ENCODE measurements around the gene STXBP5. TPM values are rescaled to one million over a fixed set of nuclear protein-coding genes. Genes with fewer than 3 reads are reported as not detected.

The STXBP5 gene
- total and polyA plus RNA-seq, 2 experiments from 2014 or later: 4.9 to 49.9 TPM

- H3K9me3 ChIP-seq (ENCODE audit: low read depth): no peaks in the 10 kb centered on the region
- no peaks in the 10 kb centered on the region for H3K27me3 ChIP-seq (replicated peaks; ENCODE audit: insufficient read depth)
- in situ Hi-C loops (cut with MboI): no loop called here
- no peaks in the 10 kb centered on the region for H4K20me1 ChIP-seq (ENCODE audit: insufficient read depth)
- H3K4me1 ChIP-seq (ENCODE audit: insufficient read depth): peaks cover 9% of the 10 kb centered on the region; the same call in 1 of the 2 replicates
- H2AFZ ChIP-seq: no peak overlapping the region
- H3K4me2 ChIP-seq (ENCODE audit: unreplicated experiment): no peak overlapping the region
- 98 to 100% methylated on average over 3 of the region's 3 CpGs for WGBS, 2 experiments (ENCODE audit: low coverage in 1 of 2, low lambda C conversion rate in 2 of 2, missing lambda C conversion rate in 2 of 2)
- no peak for DNase-seq
- no peaks in the 10 kb centered on the region for H3K79me2 ChIP-seq (ENCODE audit: insufficient read depth)
- no peaks in the 10 kb centered on the region for H3K36me3 ChIP-seq (ENCODE audit: low read depth)
- no peak overlapping the region for H3K27ac ChIP-seq
- no peak overlapping the region for H3K9ac ChIP-seq
- H3K4me3 ChIP-seq: no peak overlapping the region
- peaks cover 4% of the 10 kb centered on the region; the same call in 1 of the 2 replicates for H3F3A ChIP-seq (ENCODE audit: insufficient read depth)
- no peaks in the 10 kb centered on the region for H3K9me2 ChIP-seq (ENCODE audit: insufficient read depth)
- TF ChIP-seq EZH2phosphoT487 (IDR thresholded peaks at IDR 0.05; ENCODE audit: insufficient read depth, low read depth): no peak
- no peak for TF ChIP-seq EZH2 (IDR thresholded peaks at IDR 0.05; ENCODE audit: insufficient read depth, poor library complexity, severe bottlenecking)
These were observed 193.1 kb downstream of the STXBP5 start for GRCh38 chr6:147397306-147397705.

GRCh38 chr6:147400968-147401367 is 196.8 kb downstream of the STXBP5 start:
- H3K4me2 ChIP-seq (ENCODE audit: unreplicated experiment): no peak overlapping the region
- in situ Hi-C loops (cut with MboI): no loop called here
- DNase-seq: no peak

GRCh38 chr6:147401779-147402178 is 197.6 kb downstream of the STXBP5 start:
- TF ChIP-seq EZH2 (IDR thresholded peaks at IDR 0.05; ENCODE audit: insufficient read depth, poor library complexity, severe bottlenecking): no peak
- no peak for TF ChIP-seq EZH2phosphoT487 (IDR thresholded peaks at IDR 0.05; ENCODE audit: insufficient read depth, low read depth)
- Histone ChIP-seq H3K36me3 (ENCODE audit: low read depth) (no peaks in the 10 kb centered on the region), H3F3A (ENCODE audit: insufficient read depth) (peaks cover 4% of the 10 kb centered on the region; the same call in 1 of the 2 replicates), H3K4me3 (no peak overlapping the region), H3K27ac (no peak overlapping the region), H3K9me2 (ENCODE audit: insufficient read depth) (no peaks in the 10 kb centered on the region), H3K9ac (no peak overlapping the region), H3K4me2 (ENCODE audit: unreplicated experiment) (no peak overlapping the region), H3K4me1 (ENCODE audit: insufficient read depth) (no peaks in the 10 kb centered on the region), H3K9me3 (ENCODE audit: low read depth) (no peaks in the 10 kb centered on the region), H3K27me3 (replicated peaks; ENCODE audit: insufficient read depth) (no peaks in the 10 kb centered on the region), H3K79me2 (ENCODE audit: insufficient read depth) (no peaks in the 10 kb centered on the region), H2AFZ (no peak overlapping the region), H4K20me1 (ENCODE audit: insufficient read depth) (no peaks in the 10 kb centered on the region)
- in situ Hi-C loops (cut with MboI): no loop called here
- DNase-seq: no peak
- WGBS, 2 experiments (ENCODE audit: low coverage in 1 of 2, low lambda C conversion rate in 2 of 2, missing lambda C conversion rate in 2 of 2): 76 to 78% methylated on average over 5 of the region's 5 CpGs

More at GRCh38 chr6:147400968-147401367, 196.8 kb downstream of the STXBP5 start:
- Histone ChIP-seq H3K27me3 (replicated peaks; ENCODE audit: insufficient read depth) (no peaks in the 10 kb centered on the region), H3K9ac (no peak overlapping the region), H3K36me3 (ENCODE audit: low read depth) (no peaks in the 10 kb centered on the region), H3K4me3 (no peak overlapping the region), H2AFZ (no peak overlapping the region), H3K27ac (no peak overlapping the region), H3K9me2 (ENCODE audit: insufficient read depth) (no peaks in the 10 kb centered on the region), H3K79me2 (ENCODE audit: insufficient read depth) (no peaks in the 10 kb centered on the region), H3F3A (ENCODE audit: insufficient read depth) (peaks cover 4% of the 10 kb centered on the region; the same call in 1 of the 2 replicates), H4K20me1 (ENCODE audit: insufficient read depth) (no peaks in the 10 kb centered on the region), H3K4me1 (ENCODE audit: insufficient read depth) (no peaks in the 10 kb centered on the region), H3K9me3 (ENCODE audit: low read depth) (no peaks in the 10 kb centered on the region)
- no peak for TF ChIP-seq EZH2 (IDR thresholded peaks at IDR 0.05; ENCODE audit: insufficient read depth, poor library complexity, severe bottlenecking)
- no peak for TF ChIP-seq EZH2phosphoT487 (IDR thresholded peaks at IDR 0.05; ENCODE audit: insufficient read depth, low read depth)

GRCh38 chr6:147406783-147407182 is 202.6 kb downstream of the STXBP5 start:
- Histone ChIP-seq H3K4me3 (no peak overlapping the region), H3K4me2 (ENCODE audit: unreplicated experiment) (no peak overlapping the region)
- no peak for DNase-seq

GRCh38 chr6:147407571-147407970 is 203.4 kb downstream of the STXBP5 start:
- 59 to 70% methylated on average over 8 of the region's 8 CpGs for WGBS, 2 experiments (ENCODE audit: low coverage in 1 of 2, low lambda C conversion rate in 2 of 2, missing lambda C conversion rate in 2 of 2)
- no peak overlapping the region for H3K4me2 ChIP-seq (ENCODE audit: unreplicated experiment)
- TF ChIP-seq EZH2 (IDR thresholded peaks at IDR 0.05; ENCODE audit: insufficient read depth, poor library complexity, severe bottlenecking) (no peak), EZH2phosphoT487 (IDR thresholded peaks at IDR 0.05; ENCODE audit: insufficient read depth, low read depth) (no peak)
- no peaks in the 10 kb centered on the region for H3F3A ChIP-seq (ENCODE audit: insufficient read depth)
- no peaks in the 10 kb centered on the region; the same call in 1 of the 2 replicates for H3K27me3 ChIP-seq (replicated peaks; ENCODE audit: insufficient read depth)
- no peak for DNase-seq
- no peaks in the 10 kb centered on the region for H3K4me1 ChIP-seq (ENCODE audit: insufficient read depth)
- no peaks in the 10 kb centered on the region for H3K79me2 ChIP-seq (ENCODE audit: insufficient read depth)
- in situ Hi-C loops (cut with MboI): no loop called here
- no peaks in the 10 kb centered on the region for H3K36me3 ChIP-seq (ENCODE audit: low read depth)
- no peak overlapping the region for H3K27ac ChIP-seq
- no peak overlapping the region for H3K4me3 ChIP-seq
- H3K9ac ChIP-seq: no peak overlapping the region
- H2AFZ ChIP-seq: no peak overlapping the region
- no peaks in the 10 kb centered on the region for H3K9me2 ChIP-seq (ENCODE audit: insufficient read depth)
- no peaks in the 10 kb centered on the region for H3K9me3 ChIP-seq (ENCODE audit: low read depth)
- no peaks in the 10 kb centered on the region for H4K20me1 ChIP-seq (ENCODE audit: insufficient read depth)

More at GRCh38 chr6:147406783-147407182, 202.6 kb downstream of the STXBP5 start:
- H3K9ac ChIP-seq: no peak overlapping the region
- H4K20me1 ChIP-seq (ENCODE audit: insufficient read depth): no peaks in the 10 kb centered on the region
- no peaks in the 10 kb centered on the region for H3K36me3 ChIP-seq (ENCODE audit: low read depth)
- H3K9me3 ChIP-seq (ENCODE audit: low read depth): no peaks in the 10 kb centered on the region
- no peaks in the 10 kb centered on the region for H3F3A ChIP-seq (ENCODE audit: insufficient read depth)
- in situ Hi-C loops (cut with MboI): no loop called here
- no peaks in the 10 kb centered on the region for H3K79me2 ChIP-seq (ENCODE audit: insufficient read depth)
- 92 to 95% methylated on average over 24 to 25 of the region's 27 CpGs for WGBS, 2 experiments (ENCODE audit: low coverage in 1 of 2, low lambda C conversion rate in 2 of 2, missing lambda C conversion rate in 2 of 2)
- H3K4me1 ChIP-seq (ENCODE audit: insufficient read depth): no peaks in the 10 kb centered on the region
- H3K27me3 ChIP-seq (replicated peaks; ENCODE audit: insufficient read depth): no peaks in the 10 kb centered on the region; the same call in 1 of the 2 replicates
- no peak overlapping the region for H2AFZ ChIP-seq
- H3K9me2 ChIP-seq (ENCODE audit: insufficient read depth): no peaks in the 10 kb centered on the region
- no peak overlapping the region for H3K27ac ChIP-seq
- TF ChIP-seq EZH2phosphoT487 (IDR thresholded peaks at IDR 0.05; ENCODE audit: insufficient read depth, low read depth): no peak
- no peak for TF ChIP-seq EZH2 (IDR thresholded peaks at IDR 0.05; ENCODE audit: insufficient read depth, poor library complexity, severe bottlenecking)

Measured in GM23248 (cell line).